Keratinocyte (primary cell): ENCODE results near the gene MGMT. TPM values are rescaled to one million over a fixed set of nuclear protein-coding genes. Genes with fewer than 3 reads are reported as not detected.

Source experiments
- DNase-seq: peaks from one replicate; pipeline ENCODE4 v3.0.0-alpha.2; 2011; ENCODE audit warnings: low read depth, missing footprints, low spot score
- FAIRE-seq: peaks from 2 replicates; lab custom pipeline; 2011; peaks lifted over from hg19 to GRCh38; lab: Jason Lieb, UNC
- H2AFZ ChIP-seq: 2 replicates; pipeline ENCODE4 v1.6.0; 2012; ENCODE audit warnings: low read length, control low read depth, inconsistent platforms; ENCODE audit not compliant: control insufficient read depth
- H3K27ac ChIP-seq: 2 replicates; pipeline ENCODE4 v1.5.1; 2011; ENCODE audit warnings: low read length; ENCODE audit not compliant: control insufficient read depth, insufficient read depth
- H3K27me3 ChIP-seq: 3 replicates; pipeline ENCODE4 v1.6.0; 2011; ENCODE audit warnings: low read length; ENCODE audit not compliant: control insufficient read depth, insufficient read depth; ENCODE audit errors: extremely low read depth
- H3K36me3 ChIP-seq, 2 experiments: 2 replicates in 1 of 2; 3 replicates in 1 of 2; pipeline ENCODE4 v1.5.1; 2011; ENCODE audit warnings: low read length in 2 of 2, mild to moderate bottlenecking in 1 of 2; ENCODE audit not compliant: control insufficient read depth in 2 of 2, insufficient read depth in 2 of 2; ENCODE audit errors: extremely low read depth in 1 of 2
- H3K4me1 ChIP-seq: 3 replicates; pipeline ENCODE4 v1.5.1; 2011; ENCODE audit warnings: low read length; ENCODE audit not compliant: control insufficient read depth, insufficient read depth; ENCODE audit errors: extremely low read depth
- H3K4me2 ChIP-seq: 3 replicates; pipeline ENCODE4 v1.6.0; 2011; ENCODE audit warnings: low read depth, low read length; ENCODE audit not compliant: control insufficient read depth, insufficient read depth; ENCODE audit errors: extremely low read depth
- H3K4me3 ChIP-seq, 3 experiments: fragments of 200-600 bp in 1 of 3; sonication (generic) in 1 of 3; 2 replicates in 2 of 3; 3 replicates in 1 of 3; pipeline ENCODE4 v1.5.1; 2011 to 2016; ENCODE audit warnings: low read length in 3 of 3, mild to moderate bottlenecking in 3 of 3, control low read depth in 2 of 3, inconsistent platforms in 1 of 3, low read depth in 1 of 3, mixed read lengths in 1 of 3, mixed run types in 1 of 3, moderate library complexity in 1 of 3; ENCODE audit not compliant: control insufficient read depth in 2 of 3, insufficient read depth in 2 of 3; ENCODE audit errors: extremely low read depth in 1 of 3
- H3K79me2 ChIP-seq: 2 replicates; pipeline ENCODE4 v1.6.0; 2012; ENCODE audit warnings: low read length; ENCODE audit not compliant: control insufficient read depth, insufficient read depth
- H3K9ac ChIP-seq: 3 replicates; pipeline ENCODE4 v1.6.0; 2011; ENCODE audit warnings: low read length; ENCODE audit not compliant: control insufficient read depth, insufficient read depth; ENCODE audit errors: extremely low read depth
- H3K9me1 ChIP-seq: 3 replicates; pipeline ENCODE4 v1.6.0; 2011; ENCODE audit warnings: low read length; ENCODE audit not compliant: control insufficient read depth, insufficient read depth; ENCODE audit errors: extremely low read depth
- H3K9me3 ChIP-seq: 2 replicates; pipeline ENCODE4 v1.5.1; 2012; ENCODE audit warnings: low read depth, low read length; ENCODE audit not compliant: control insufficient read depth
- H4K20me1 ChIP-seq: 3 replicates; pipeline ENCODE4 v1.6.0; 2011; ENCODE audit warnings: low read length; ENCODE audit not compliant: control insufficient read depth, insufficient read depth; ENCODE audit errors: extremely low read depth
- CTCF ChIP-seq, 3 experiments: IDR thresholded peaks in 1 of 3; conservative IDR thresholded peaks in 1 of 3; optimal IDR thresholded peaks in 1 of 3; 2 replicates in 2 of 3; 3 replicates in 1 of 3; pipeline versions ENCODE3 to v1.5.1; 2011; ENCODE audit warnings: low read length in 3 of 3, mild to moderate bottlenecking in 3 of 3, moderate library complexity in 2 of 3, control low read depth in 1 of 3, inconsistent platforms in 1 of 3; ENCODE audit not compliant: insufficient read depth in 2 of 3; ENCODE audit errors: extremely low read depth in 1 of 3
- EZH2 ChIP-seq: IDR thresholded peaks from one replicate; pipeline ENCODE4 v1.6.1; 2012; ENCODE audit warnings: inconsistent platforms, mild to moderate bottlenecking, low read length, moderate library complexity
- dilution Hi-C: fragments of 300-500 bp; cut with MboI; formaldehyde crosslinking; loops from one replicate; pipeline ENCODE4 v1.7.0; 2020; ENCODE audit warnings: low sequenced_read_pairs; ENCODE audit not compliant: extremely low pct_ligation_motif_present
- polyA plus RNA-seq, 5 experiments: library from polyadenylated mRNA; depleted of rRNA in 3 of 5; stranded (reverse) in 3 of 5; stranded (forward) in 1 of 5; unstranded in 1 of 5; fragments of >200 nt; gene quantifications; 1 replicate in 1 of 5; 2 replicates in 3 of 5; 3 replicates in 1 of 5; pipeline versions ENCODE4 v1.2.1 to v1.2.3, GENCODE V29; 2011 to 2012; ENCODE audit warnings: missing spikeins in 2 of 5, low read depth in 1 of 5, low replicate concordance in 1 of 5

MGMT gene
- polyA plus RNA-seq, 1 donor (not counting 4 experiments of a cell fraction or from before 2014, with no cell fraction given), result 15.2 TPM

- no peaks in the 10 kb centered on the region for H3K27me3 ChIP-seq
- no peaks in the 10 kb centered on the region for H3K4me1 ChIP-seq
- H3K4me3 ChIP-seq, result no peak overlapping the region
- no peaks in the 10 kb centered on the region for H3K79me2 ChIP-seq
- no peak overlapping the region for H3K4me2 ChIP-seq
- peaks cover 2% of the 10 kb centered on the region for H3K9me3 ChIP-seq
- TF ChIP-seq CTCF (optimal IDR thresholded peaks at IDR 0.05 in 1 of 3, IDR thresholded peaks at IDR 0.05 in 1 of 3, conservative IDR thresholded peaks at IDR 0.05 in 1 of 3; ENCODE audit: extremely low read depth in 1 of 3, insufficient read depth in 2 of 3, low read length in 3 of 3) (no peak), EZH2 (no peak)
- H2AFZ ChIP-seq, result no peak overlapping the region
- H3K9ac ChIP-seq, result no peak overlapping the region
- FAIRE-seq (no peak), DNase-seq (no peak)
- dilution Hi-C loops, result no loop called here
- no peaks in the 10 kb centered on the region for H3K9me1 ChIP-seq
- no peak overlapping the region for H3K27ac ChIP-seq
- H3K36me3 ChIP-seq, result no peaks in the 10 kb centered on the region
- H4K20me1 ChIP-seq, result no peaks in the 10 kb centered on the region
These were observed 273.7 kb downstream of the MGMT start for GRCh38 chr10:129740532-129741279.

DNA sequence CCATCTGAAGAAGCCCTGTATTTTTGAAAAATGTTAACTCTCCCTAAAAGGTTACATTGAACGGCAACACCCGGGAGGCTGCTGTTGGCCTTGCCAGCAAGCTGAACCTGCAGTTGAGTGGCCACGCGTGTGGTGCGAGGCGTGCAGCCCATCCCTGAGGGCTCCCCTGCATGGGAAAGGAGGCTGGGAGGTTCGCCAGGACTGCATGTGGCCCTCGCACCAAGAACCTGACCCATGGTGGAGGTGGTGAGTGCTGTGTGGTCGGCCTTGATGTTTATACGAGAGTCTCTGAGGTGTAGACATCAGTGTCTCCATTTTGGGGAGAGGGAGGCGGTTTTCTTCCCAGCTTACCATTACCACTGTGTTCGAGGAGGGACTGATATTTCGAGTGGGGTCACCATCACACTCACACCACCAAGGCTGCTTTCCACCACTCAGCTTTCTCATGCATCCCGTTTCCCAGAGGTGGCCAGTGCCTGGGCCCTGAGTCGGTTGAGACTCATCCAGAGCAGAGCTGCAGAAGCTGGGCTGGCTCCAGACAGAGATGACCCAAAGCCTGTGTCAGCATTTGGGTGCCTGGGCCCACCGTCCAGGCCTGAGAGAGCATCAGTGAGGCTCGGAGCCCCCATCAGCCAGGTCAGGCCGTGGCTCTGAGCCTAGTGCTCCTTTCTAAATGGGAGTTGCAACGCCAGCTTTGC is 274.4 kb downstream of the MGMT start:
- TF ChIP-seq CTCF (optimal IDR thresholded peaks at IDR 0.05 in 1 of 3, IDR thresholded peaks at IDR 0.05 in 1 of 3, conservative IDR thresholded peaks at IDR 0.05 in 1 of 3; ENCODE audit: extremely low read depth in 1 of 3, insufficient read depth in 2 of 3, low read length in 3 of 3), result no peak
- no peak for TF ChIP-seq EZH2
- no peak for FAIRE-seq
- DNase-seq, result no peak
- no peak overlapping the region for H3K4me3 ChIP-seq
- no peak overlapping the region for H3K9ac ChIP-seq
- H3K79me2 ChIP-seq, result no peaks in the 10 kb centered on the region
- H3K9me3 ChIP-seq, result peaks cover 2% of the 10 kb centered on the region
- no peak overlapping the region for H3K27ac ChIP-seq
- no peaks in the 10 kb centered on the region for H4K20me1 ChIP-seq
- H3K9me1 ChIP-seq, result no peaks in the 10 kb centered on the region
- no peak overlapping the region for H2AFZ ChIP-seq
- no peaks in the 10 kb centered on the region for H3K27me3 ChIP-seq
- no peak overlapping the region for H3K4me2 ChIP-seq
- H3K4me1 ChIP-seq, result no peaks in the 10 kb centered on the region
- no peaks in the 10 kb centered on the region for H3K36me3 ChIP-seq
- dilution Hi-C loops, result no loop called here
